ENCODE measurements around the gene MAD2L2.

MAD2L2 gene

GRCh38 chr1:11691928-11692711, 11.2 kb upstream of the MAD2L2 start:
- peaks cover 84% of the 10 kb centered on the region for H3K27me3 ChIP-seq
- H3K4me1 ChIP-seq (ENCODE audit: control insufficient read depth in 1 of 2, insufficient read depth in 1 of 2, low read depth in 1 of 2, low read length in 1 of 2) = peaks cover 0 to 15% of the 10 kb centered on the region in 2 experiments
- H3K36me3 ChIP-seq = no peaks in the 10 kb centered on the region
- no peak for TF ChIP-seq CTCF (IDR thresholded peaks at IDR 0.05)
- H3K9me3 ChIP-seq = no peaks in the 10 kb centered on the region
- H3K27ac ChIP-seq = no peak overlapping the region
- H3K4me3 ChIP-seq (ENCODE audit: low read depth in 1 of 2, low read length in 1 of 2) = no peak overlapping the region

- no peaks in the 10 kb centered on the region for H3K36me3 ChIP-seq
- H3K4me1 ChIP-seq (ENCODE audit: control insufficient read depth in 1 of 2, insufficient read depth in 1 of 2, low read depth in 1 of 2, low read length in 1 of 2) = peaks cover 0 to 15% of the 10 kb centered on the region in 2 experiments
- H3K27me3 ChIP-seq = peaks cover 84% of the 10 kb centered on the region
- no peaks in the 10 kb centered on the region for H3K9me3 ChIP-seq
- no peak within 1 kb of the TSS for H3K27ac ChIP-seq
- TF ChIP-seq CTCF (IDR thresholded peaks at IDR 0.05) = no peak
- no peak within 1 kb of the TSS for H3K4me3 ChIP-seq (ENCODE audit: low read depth in 1 of 2, low read length in 1 of 2)
Measured at GRCh38 chr1:11691302-11691914, 10.5 kb upstream of the MAD2L2 start, which contains the start of gene DRAXIN. Gene DRAXIN, plus strand, starts transcription at chr1:11691710. Its CDS starts 14,549 bp downstream, at chr1:11706259.

- H3K4me3 ChIP-seq (ENCODE audit: low read depth in 1 of 2, low read length in 1 of 2) = no peak overlapping the region
- no peak overlapping the region for H3K27ac ChIP-seq
- peaks cover 0 to 15% of the 10 kb centered on the region in 2 experiments for H3K4me1 ChIP-seq (ENCODE audit: control insufficient read depth in 1 of 2, insufficient read depth in 1 of 2, low read depth in 1 of 2, low read length in 1 of 2)
- H3K9me3 ChIP-seq = no peaks in the 10 kb centered on the region
- TF ChIP-seq CTCF (IDR thresholded peaks at IDR 0.05) = no peak
- H3K27me3 ChIP-seq = peaks cover 91% of the 10 kb centered on the region
- no peaks in the 10 kb centered on the region for H3K36me3 ChIP-seq
Measured at GRCh38 chr1:11690397-11691301, 9.7 kb upstream of the MAD2L2 start.

GRCh38 chr1:11688506-11688905, 7.6 kb upstream of the MAD2L2 start:
- no peak overlapping the region for H3K27ac ChIP-seq
- no peaks in the 10 kb centered on the region for H3K36me3 ChIP-seq
- H3K9me3 ChIP-seq = no peaks in the 10 kb centered on the region
- peaks cover 94% of the 10 kb centered on the region for H3K27me3 ChIP-seq
- peaks cover 0 to 15% of the 10 kb centered on the region in 2 experiments for H3K4me1 ChIP-seq (ENCODE audit: control insufficient read depth in 1 of 2, insufficient read depth in 1 of 2, low read depth in 1 of 2, low read length in 1 of 2)
- no peak for TF ChIP-seq CTCF (IDR thresholded peaks at IDR 0.05)
- no peak overlapping the region for H3K4me3 ChIP-seq (ENCODE audit: low read depth in 1 of 2, low read length in 1 of 2)

- Histone ChIP-seq H3K9me3 (no peaks in the 10 kb centered on the region), H3K4me3 (ENCODE audit: low read depth in 1 of 2, low read length in 1 of 2) (no peak overlapping the region), H3K4me1 (ENCODE audit: control insufficient read depth in 1 of 2, insufficient read depth in 1 of 2, low read depth in 1 of 2, low read length in 1 of 2) (peaks cover 11 to 15% of the 10 kb centered on the region in 2 experiments), H3K36me3 (no peaks in the 10 kb centered on the region), H3K27me3 (peaks cover 81% of the 10 kb centered on the region), H3K27ac (no peak overlapping the region)
- no peak for TF ChIP-seq CTCF (IDR thresholded peaks at IDR 0.05)
Measured at GRCh38 chr1:11685210-11685752, 4.3 kb upstream of the MAD2L2 start.

Data from neutrophil (primary cell).